AG10803 (cell line): Measurements from ENCODE around the gene CR1.
"Not testable (repeated sequence)": the region's sequence is repeated elsewhere in the genome, so short reads cannot be mapped to it uniquely, and the experiment has no call there.

Experiments used
- DNase-seq: peaks from one replicate; pipeline ENCODE4 v3.0.0; 2010; ENCODE audit warnings: low read depth
- H3K4me3 ChIP-seq: 2 replicates; pipeline ENCODE4 v1.5.1; 2011; ENCODE audit warnings: mild to moderate bottlenecking, low read length, control low read depth
- CTCF ChIP-seq: conservative IDR thresholded peaks from 2 replicates; pipeline ENCODE4 v1.5.1; 2011; ENCODE audit warnings: mild to moderate bottlenecking, low read length, control low read depth, inconsistent platforms

The CR1 gene

GRCh38 chr1:207606362-207606755 lies 110.4 kb downstream of the CR1 start:
- no peak for TF ChIP-seq CTCF
- no peak overlapping the region for H3K4me3 ChIP-seq
- DNase-seq = no peak

GRCh38 chr1:207612762-207613161 lies 116.8 kb downstream of the CR1 start:
- TF ChIP-seq CTCF = no peak
- no peak overlapping the region for H3K4me3 ChIP-seq
- DNase-seq = no peak

GRCh38 chr1:207619871-207620542 lies 124.0 kb downstream of the CR1 start:
- TF ChIP-seq CTCF = peak; percentile 89
- H3K4me3 ChIP-seq = no peak overlapping the region
- peak; percentile 60 for DNase-seq

- DNase-seq = no peak
- no peak for TF ChIP-seq CTCF
- no peak overlapping the region for H3K4me3 ChIP-seq
Observed at GRCh38 chr1:207620543-207620893, 124.6 kb downstream of the CR1 start.

- not testable (repeated sequence) for H3K4me3 ChIP-seq, DNase-seq
Observed at GRCh38 chr1:207625504-207626071, 129.6 kb downstream of the CR1 start.

GRCh38 chr1:207626972-207627337 lies 131.0 kb downstream of the CR1 start:
- no peak for DNase-seq
- TF ChIP-seq CTCF = no peak
- H3K4me3 ChIP-seq = no peak overlapping the region

- no peak for DNase-seq
- no peak for TF ChIP-seq CTCF
- no peak overlapping the region for H3K4me3 ChIP-seq
Observed at GRCh38 chr1:207627496-207627895, 131.5 kb downstream of the CR1 start.

- no peak for TF ChIP-seq CTCF
- DNase-seq = peak; percentile 6
- H3K4me3 ChIP-seq = no peak overlapping the region
Observed at GRCh38 chr1:207628776-207629175, 132.8 kb downstream of the CR1 start.
